ENCODE measurements around the gene PIGC.

DNA sequence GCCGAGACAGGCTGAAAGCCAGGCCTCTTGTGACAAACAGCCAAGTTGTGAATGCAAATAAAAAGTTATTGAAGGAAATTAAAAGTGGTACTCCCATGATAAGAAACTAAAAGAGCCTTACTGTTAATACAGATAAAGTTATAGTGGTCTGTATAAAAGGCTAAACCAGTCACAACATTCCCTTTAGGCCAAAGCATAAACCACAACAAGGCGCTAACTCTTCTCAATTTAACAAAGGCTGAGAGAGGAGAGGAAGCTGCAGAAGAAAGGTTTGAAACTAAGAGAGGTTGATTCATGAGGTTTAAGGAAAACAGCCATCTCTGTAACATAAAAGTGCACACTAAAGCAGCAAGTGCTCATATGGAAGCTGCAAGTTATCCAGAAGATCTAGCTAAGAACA lies 12.7 kb downstream of the PIGC start:
- TF ChIP-seq, protein P1, sequence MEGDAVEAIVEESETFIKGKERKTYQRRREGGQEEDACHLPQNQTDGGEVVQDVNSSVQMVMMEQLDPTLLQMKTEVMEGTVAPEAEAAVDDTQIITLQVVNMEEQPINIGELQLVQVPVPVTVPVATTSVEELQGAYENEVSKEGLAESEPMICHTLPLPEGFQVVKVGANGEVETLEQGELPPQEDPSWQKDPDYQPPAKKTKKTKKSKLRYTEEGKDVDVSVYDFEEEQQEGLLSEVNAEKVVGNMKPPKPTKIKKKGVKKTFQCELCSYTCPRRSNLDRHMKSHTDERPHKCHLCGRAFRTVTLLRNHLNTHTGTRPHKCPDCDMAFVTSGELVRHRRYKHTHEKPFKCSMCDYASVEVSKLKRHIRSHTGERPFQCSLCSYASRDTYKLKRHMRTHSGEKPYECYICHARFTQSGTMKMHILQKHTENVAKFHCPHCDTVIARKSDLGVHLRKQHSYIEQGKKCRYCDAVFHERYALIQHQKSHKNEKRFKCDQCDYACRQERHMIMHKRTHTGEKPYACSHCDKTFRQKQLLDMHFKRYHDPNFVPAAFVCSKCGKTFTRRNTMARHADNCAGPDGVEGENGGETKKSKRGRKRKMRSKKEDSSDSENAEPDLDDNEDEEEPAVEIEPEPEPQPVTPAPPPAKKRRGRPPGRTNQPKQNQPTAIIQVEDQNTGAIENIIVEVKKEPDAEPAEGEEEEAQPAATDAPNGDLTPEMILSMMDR (conservative IDR thresholded peaks at IDR 0.05 in 1 of 2, IDR thresholded peaks at IDR 0.05 in 1 of 2; ENCODE audit: extremely low read depth in 1 of 2, insufficient read depth in 1 of 2, low read depth in 1 of 2, low read length in 2 of 2) = no peak
- TF ChIP-seq EZH2 (IDR thresholded peaks at IDR 0.05; ENCODE audit: borderline replicate concordance, low read length) = no peak

All from mammary epithelial cell (primary cell).